ENCODE data around the gene NUDT5. TPM values are rescaled to one million over a fixed set of nuclear protein-coding genes. Genes with fewer than 3 reads are reported as not detected.
"Not testable (repeated sequence)": the region's sequence is repeated elsewhere in the genome, so short reads cannot be mapped to it uniquely, and the experiment has no call there.

NUDT5 gene
- total RNA-seq, 1 experiment from 2014 or later, result 99.3 TPM

GRCh38 chr10:12205082-12205481 lies 9.4 kb upstream of the NUDT5 start:
- DNase-seq (ENCODE audit: low read depth), result no peak

DNA sequence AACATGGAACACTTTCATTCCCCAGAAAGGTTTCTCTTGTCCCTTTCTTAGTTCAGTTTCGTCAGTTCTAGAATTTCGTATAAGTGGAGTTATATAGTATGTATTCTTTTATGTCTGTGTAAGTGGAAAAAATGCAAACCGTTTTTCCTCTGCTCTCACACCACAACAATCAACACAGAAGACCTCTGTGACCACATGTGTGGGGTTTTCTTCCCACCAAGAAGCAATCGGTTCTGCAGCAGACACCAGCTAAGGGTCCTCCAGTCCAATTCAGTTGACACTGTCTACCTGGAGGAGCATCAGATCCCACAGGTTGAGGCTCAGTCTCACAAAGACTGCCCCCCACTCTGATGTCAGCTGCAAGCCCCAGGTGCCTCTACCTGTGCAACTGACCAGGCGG lies 6.5 kb upstream of the NUDT5 start:
- no peak for DNase-seq (ENCODE audit: low read depth)

- no peak for DNase-seq (ENCODE audit: low read depth)
Observed at GRCh38 chr10:12201543-12201942, 5.9 kb upstream of the NUDT5 start.

DNA sequence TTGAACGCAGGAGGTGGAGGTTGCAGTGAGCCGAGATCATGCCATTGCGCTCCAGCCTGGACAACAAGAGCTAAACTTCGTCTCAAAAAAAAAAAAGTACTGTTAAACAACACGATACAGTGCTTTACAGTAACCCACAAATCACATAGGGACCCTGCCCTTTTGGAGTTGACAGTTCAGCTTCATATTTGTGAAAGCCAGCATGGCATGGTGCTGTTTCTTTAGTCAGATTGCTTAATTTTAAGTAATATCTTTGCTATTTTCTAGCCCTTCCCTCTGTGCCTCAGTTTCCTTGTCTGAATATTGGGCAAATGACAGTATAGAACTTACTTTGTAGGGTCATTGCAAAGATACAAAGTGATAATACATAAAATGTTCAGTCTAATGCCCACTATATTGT lies 5.2 kb upstream of the NUDT5 start:
- DNase-seq (ENCODE audit: low read depth), result no peak

DNA sequence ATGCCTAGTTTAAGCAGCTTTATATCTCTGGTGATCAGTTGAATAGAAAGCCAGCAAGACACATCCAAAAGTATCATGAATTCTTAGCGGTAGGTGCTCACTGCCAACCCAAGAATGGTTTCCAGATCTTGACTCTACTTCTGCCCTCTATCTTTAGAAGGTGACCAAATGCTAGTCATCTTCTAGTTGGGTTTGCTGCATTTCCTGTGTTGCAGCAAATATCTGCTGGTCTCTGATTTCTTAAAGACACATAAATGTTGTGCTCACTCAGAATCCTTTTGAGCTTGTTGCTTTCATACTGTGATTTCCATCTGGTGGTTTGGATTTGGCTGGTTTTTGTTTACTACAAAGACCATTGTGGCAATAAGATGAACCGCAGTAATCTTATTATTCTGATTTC lies 2.5 kb upstream of the NUDT5 start:
- DNase-seq (ENCODE audit: low read depth), result no peak

GRCh38 chr10:12196531-12197211 lies 980 bp upstream of the NUDT5 start:
- no peak for DNase-seq (ENCODE audit: low read depth)

- DNase-seq (ENCODE audit: low read depth), result no peak
Observed at GRCh38 chr10:12195281-12195602, 449 bp downstream of the NUDT5 start.

DNA sequence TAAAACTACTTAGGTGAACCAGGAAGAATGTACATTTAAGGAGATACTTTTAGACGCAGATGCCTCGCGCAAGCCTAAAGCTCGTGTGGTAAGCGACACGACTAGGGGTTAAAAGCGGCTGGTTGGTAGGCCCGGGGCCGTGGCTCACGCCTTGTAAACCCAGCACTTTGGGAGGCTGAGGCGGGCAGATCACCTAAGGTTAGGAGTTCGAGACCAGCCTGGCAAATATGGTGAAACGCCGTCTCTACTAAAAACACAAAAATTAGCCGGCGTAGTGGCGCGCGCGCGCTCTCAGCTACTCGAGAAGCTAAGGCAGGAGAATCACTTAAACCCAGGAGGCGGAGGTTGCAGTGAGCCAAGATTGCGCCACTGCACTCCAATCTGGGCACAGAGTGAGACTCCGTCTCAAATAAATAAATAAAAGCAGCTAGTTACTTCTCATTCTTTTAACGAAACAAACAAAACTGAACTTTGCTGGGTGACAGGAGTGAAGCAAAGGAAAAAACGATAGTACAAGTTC lies 879 bp downstream of the NUDT5 start:
- peak; percentile 11 for DNase-seq (ENCODE audit: low read depth)

- peak; percentile 12 for DNase-seq (ENCODE audit: low read depth)
Observed at GRCh38 chr10:12193193-12193592, 2.5 kb downstream of the NUDT5 start.

- DNase-seq (ENCODE audit: low read depth), result peak; percentile 3
Observed at GRCh38 chr10:12191715-12192114, 4.0 kb downstream of the NUDT5 start.

DNA sequence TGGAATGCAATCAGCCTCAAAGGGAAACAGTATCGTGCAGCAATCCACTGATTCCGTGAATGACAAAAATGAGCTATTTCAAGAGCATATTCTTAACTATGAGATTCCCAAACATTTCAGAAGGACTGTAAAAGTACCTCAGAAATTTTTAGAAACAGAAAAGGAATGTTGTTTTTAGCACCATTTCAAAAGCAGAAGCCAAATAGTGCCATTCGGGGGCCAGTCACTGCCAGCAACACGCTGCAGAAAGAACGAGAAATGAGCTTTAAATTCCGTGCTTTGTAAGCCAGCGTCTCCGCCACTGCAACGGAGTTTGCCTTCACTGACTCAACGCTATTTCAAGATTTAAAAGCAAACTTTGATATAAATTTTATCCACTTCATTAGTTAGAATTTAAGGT lies 6.3 kb downstream of the NUDT5 start:
- DNase-seq (ENCODE audit: low read depth), result no peak

GRCh38 chr10:12188656-12189055 lies 7.0 kb downstream of the NUDT5 start:
- DNase-seq (ENCODE audit: low read depth), result no peak

- no peak for DNase-seq (ENCODE audit: low read depth)
Observed at GRCh38 chr10:12187321-12187905, 8.3 kb downstream of the NUDT5 start.

- DNase-seq (ENCODE audit: low read depth), result no peak
Observed at GRCh38 chr10:12186323-12186722, 9.4 kb downstream of the NUDT5 start.

GRCh38 chr10:12184165-12184564 lies 11.5 kb downstream of the NUDT5 start:
- DNase-seq (ENCODE audit: low read depth), result no peak

GRCh38 chr10:12181065-12181775 lies 14.5 kb downstream of the NUDT5 start:
- DNase-seq (ENCODE audit: low read depth), result peak; percentile 39

GRCh38 chr10:12180221-12180974 lies 15.3 kb downstream of the NUDT5 start:
- DNase-seq (ENCODE audit: low read depth), result no peak

DNA sequence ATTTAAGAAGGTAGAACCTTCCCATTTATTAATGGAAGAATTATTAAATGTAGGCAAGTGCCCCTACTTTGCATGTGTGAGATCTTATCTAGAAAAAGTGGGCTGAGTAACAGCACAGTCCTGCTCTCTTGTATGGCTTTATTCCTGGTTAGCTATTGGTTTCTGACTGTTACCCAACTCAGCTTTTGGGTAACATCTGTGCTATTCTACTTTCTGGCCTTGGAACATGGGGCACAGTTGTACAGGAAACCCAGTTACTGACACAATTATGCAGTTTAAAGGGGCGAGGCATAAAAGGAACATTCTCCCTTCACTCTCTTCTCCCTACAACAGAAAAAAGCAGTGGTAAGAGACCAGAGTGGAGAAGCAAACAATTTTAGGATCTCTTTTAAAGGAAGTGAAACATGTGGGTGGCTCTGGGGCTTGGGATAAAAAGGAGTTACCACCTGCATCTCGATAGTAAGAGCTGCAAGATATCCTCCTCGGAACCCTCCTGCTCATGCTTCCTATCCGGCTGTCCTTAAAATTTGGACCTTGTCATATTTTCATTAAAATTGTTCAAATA lies 16.0 kb downstream of the NUDT5 start:
- no peak for DNase-seq (ENCODE audit: low read depth)

DNA sequence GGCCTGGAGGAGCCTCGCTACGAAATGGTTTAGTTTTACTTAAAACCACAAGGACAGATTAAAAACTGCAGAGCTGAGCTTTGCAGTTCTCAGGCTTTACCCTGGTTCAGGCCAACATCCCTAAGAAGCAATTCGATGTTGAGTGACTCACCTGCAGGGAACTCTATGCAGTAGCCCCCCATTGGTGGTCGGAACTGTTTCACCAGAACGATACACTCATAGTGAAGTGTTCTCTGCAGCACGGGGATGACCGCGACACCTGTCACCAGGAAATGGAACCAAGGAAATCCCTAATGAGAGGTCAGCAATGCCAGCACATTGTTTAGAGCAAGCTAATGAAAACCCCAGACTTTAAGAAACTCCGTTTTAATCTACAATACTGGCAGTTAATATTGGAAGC lies 18.0 kb downstream of the NUDT5 start:
- peak; percentile 34 for DNase-seq (ENCODE audit: low read depth)

DNA sequence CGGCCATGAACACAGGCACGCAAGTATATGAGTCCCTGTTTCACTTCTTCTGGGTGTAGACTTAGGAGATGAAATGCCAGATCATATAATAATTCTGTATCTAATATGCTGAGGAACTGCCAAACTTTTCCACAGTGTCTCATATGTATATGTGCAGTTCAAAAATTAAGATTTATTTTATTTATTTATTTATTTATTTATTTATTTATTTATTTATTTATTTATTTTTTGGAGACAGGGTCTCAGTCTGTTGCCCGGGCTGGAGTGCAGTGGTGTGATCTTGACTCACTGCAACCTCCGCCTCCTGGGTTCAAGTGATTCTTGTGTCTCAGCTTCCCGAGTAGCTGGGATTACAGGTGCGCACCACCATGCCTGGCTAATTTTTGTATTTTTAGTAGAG lies 24.2 kb downstream of the NUDT5 start:
- DNase-seq (ENCODE audit: low read depth), result not testable (repeated sequence)

GRCh38 chr10:12165999-12166775 lies 29.5 kb downstream of the NUDT5 start:
- DNase-seq (ENCODE audit: low read depth), result no peak
